Left ventricle myocardium superior (tissue), 1 donor: ENCODE results near the gene EGFLAM. TPM values are rescaled to one million over a fixed set of nuclear protein-coding genes. Genes with fewer than 3 reads are reported as not detected.

Source experiments
- ATAC-seq: fragments of 200-7000 bp; cut with Tn5 transposase; one replicate; pipeline ENCODE4 v1.9.1; 2020; ENCODE audit warnings: mild to moderate bottlenecking, moderate library complexity
- DNase-seq: peaks from one replicate; pipeline ENCODE4 v3.0.0-alpha.2; 2020
- intact Hi-C: fragments of 100-400 bp; cut with micrococcal nuclease; formaldehyde crosslinking; loops from one replicate; pipeline ENCODE4 v1.11.0; 2022
- total RNA-seq: library from RNA; stranded (reverse); fragmentation: NEBNext Ultra II Directional; extraction: Animal tissue kit (Norgen Biotek cat#: 25700); gene quantifications from one replicate; pipeline ENCODE4 v1.2.1, GENCODE V29; 2021
- donor health status: DM: no; HTN: yes; CAD: no; lungs with severe emphysema.

Gene EGFLAM
- total RNA-seq, 1 donor from 2014 or later: 7.7 TPM

DNA sequence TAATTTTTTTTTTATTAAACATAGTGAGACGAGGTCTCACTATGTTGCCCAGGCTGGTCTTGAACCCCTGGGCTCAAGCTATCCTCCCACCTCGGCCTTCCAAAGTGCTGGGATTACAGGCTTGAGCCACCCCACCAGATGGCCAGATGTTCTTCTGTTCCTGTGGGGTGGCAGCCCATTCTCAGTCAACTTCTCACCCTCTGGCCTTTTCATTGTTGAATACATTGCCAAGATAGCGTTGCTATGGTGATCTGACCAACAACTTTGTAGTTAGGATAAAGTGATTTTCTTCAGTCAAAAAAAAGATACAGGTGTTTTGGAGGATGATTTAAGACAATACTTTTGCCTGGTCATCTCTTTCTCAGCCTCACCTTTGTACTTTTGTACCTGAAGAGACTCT is 109.1 kb downstream of the EGFLAM start:
- DNase-seq (no peak), ATAC-seq (no peak)
- intact Hi-C loops: no loop called here

DNA sequence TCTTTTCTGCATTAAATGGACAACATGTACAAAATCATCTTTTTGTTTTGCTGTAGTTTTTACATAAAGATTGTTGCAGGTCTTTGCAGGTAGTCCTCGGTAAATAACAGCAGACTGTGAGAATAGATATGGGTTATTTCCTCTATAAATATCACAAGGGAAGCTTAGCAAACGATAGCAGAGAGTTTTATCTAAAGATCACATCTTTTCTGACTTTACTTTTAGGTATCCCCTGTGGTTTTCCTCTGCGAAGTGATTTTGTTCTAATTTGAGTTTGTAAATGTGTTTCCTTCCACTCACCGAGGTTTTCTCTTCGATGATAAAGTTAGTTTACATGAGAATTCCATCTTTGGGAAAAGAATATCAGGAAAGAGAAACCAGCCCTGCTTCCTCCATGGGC is 109.6 kb downstream of the EGFLAM start:
- intact Hi-C loops: no loop called here
- DNase-seq (no peak), ATAC-seq (no peak)

DNA sequence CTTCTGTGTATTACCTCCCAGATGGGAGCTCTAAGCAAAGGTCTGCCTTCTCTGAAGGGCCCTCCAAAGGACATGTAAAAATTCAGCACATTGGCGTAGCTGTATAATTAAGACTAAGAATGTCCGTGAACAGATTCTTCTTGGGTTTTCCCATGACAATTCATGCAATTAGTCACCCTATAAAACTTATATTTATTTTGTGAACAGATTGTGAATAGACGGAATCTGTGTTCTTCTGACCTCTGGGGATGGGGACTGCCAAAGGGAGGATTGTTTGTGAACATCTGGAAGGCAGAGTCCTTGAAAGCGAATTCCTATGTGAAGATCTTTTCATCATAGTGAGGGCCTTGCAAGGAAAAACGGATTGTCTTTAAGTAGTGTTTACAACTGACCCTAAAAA is 111.3 kb downstream of the EGFLAM start:
- ATAC-seq (peak; percentile 59), DNase-seq (no peak)
- intact Hi-C loops: no loop called here

DNA sequence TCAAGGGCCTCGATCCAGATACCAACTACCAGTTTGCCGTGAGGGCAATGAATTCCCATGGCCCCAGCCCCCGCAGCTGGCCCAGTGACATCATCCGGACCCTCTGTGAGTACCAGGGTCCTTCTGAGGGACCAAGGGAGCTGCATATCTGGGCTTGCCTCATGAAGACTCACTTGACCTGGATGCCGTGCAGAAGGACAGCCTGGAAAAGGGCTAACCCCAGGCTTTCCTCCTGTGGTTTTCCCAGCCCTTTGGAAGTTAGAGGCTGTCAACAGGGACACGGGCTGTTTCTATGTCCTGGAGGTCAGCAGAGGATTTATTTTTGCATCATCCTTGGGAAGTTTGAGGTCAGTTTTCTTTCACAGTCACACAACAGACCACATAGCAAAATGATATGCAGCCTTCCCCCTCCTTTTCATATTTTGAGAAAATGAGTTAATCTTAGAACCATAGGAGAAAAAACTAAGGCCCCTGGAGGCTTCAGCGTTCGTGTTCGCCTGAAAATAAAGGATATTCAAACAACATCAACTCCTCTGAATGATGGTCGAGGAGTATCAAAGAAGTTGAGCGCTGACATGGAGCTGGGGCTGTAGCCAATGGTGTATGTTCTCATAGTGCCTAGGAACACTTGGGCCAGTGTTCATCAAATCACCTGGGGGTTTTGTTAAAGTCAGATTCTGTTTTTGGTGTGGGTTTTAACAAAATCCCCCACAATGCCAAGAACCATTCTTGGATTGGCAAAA is 112.2 kb downstream of the EGFLAM start:
- DNase-seq: peak; percentile 35
- ATAC-seq: peak; percentile 87
- intact Hi-C loops: no loop called here

- ATAC-seq (no peak), DNase-seq (no peak)
- intact Hi-C loops: no loop called here
Measured at GRCh38 chr5:38371596-38371995, 113.2 kb downstream of the EGFLAM start.

GRCh38 chr5:38373743-38374142 is 115.4 kb downstream of the EGFLAM start:
- ATAC-seq: no peak
- no peak for DNase-seq
- intact Hi-C loops: no loop called here

DNA sequence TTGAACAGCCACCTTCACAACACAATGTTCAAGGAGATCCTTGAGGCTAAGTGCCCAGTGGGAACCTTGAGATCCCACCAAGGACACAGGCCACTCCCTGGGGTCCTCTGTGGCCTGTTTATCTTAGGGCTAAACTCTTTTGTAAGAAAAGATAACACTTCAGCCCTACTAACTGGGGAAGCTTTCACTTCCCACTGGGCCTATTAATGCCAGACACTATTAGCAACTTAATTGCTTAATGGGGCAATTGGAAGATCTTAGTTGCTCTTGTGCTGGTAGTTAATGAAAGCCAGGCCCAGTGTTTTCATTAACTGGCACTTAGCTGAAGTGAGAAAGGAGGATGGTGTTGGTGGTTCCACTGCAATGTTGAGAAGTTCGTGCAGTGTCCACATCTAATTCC is 117.1 kb downstream of the EGFLAM start:
- no peak for DNase-seq
- no peak for ATAC-seq
- intact Hi-C loops: no loop called here

DNA sequence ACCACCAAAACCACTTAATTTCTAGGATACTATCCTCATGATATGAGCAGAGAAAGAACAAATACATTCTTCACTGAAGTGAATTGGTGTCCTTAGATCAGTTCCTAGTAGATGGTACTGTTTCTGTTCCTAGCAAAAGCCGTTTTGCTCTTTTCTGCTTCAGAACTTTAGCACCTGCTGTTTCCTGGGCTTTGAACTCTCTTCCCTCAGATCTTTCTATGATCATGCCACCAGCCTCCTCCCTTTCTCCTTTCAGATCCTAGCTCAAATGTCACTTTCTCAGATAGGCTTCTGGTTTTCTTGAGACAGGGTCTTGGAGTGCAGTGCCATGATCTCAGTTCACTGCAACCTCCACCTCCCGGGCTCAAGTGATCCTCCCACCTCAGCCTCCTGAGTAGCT is 118.0 kb downstream of the EGFLAM start:
- intact Hi-C loops: no loop called here
- ATAC-seq: no peak
- DNase-seq: no peak

DNA sequence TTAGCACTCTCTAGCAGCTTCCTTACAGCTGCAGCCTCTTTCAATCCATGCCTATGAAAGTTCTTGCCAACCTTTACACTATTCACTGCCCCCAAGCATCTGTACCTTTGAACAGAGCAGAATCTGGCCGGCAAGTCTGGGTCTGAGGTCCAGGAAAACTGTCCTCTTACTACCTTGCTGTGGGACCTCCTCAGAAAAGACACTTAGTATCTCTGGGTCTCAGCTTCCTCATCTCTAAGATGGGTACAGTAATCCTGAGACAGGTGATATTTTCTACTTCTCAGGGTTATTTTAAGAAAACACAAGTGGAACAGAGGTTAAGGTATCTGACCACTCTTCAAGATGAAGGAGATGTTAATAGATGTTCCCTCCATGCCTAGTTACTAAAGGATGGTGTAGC is 120.2 kb downstream of the EGFLAM start:
- ATAC-seq: no peak
- intact Hi-C loops: no loop called here
- DNase-seq: no peak

DNA sequence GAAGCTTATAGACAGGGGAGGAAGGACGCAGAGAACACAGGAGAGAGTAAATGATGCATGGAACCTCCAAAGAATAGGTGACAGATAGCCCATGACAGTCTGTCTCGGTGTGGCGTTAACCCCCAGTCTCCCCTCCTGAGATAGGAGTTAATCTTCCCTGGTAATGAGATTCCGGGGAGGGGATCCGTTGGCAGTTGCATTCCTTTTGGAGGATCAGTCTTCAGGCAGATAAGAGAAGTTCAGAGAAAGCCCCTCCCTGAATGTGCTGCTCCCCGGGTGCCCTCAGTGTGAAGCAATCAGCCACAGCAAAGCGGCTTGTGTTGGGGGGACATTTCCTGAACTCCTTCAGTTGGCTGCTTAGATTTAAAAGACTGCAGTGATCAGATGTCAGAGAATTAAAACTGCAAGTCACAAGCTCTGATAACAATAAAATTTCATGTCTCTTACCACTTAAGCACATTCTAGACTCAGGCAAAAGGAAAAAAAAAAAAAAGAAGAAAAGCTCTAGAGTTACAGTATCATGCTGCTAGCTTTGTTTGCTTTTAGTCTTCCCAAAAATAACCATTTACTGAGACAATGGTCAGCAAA is 121.1 kb downstream of the EGFLAM start:
- ATAC-seq (no peak), DNase-seq (no peak)
- intact Hi-C loops: no loop called here

DNA sequence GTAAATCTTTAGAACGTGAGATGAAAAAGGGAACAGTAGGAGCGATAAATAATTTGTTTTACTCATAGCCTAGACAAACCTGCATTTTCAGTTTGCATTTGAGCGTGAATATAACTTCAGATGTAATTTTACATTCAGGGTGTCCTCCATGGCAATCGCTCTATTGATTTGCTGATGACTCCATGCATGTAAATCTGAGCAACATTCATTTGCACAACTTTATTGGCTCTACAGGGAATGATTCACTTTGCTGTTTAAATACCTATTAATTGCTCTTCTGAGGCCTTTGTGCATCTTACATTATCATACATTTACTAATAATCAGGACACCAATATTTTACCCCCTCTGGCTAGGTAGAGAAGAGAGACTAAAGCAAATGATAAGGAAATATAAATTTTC is 122.2 kb downstream of the EGFLAM start:
- ATAC-seq (no peak), DNase-seq (no peak)
- intact Hi-C loops: no loop called here

GRCh38 chr5:38381361-38381760 is 123.0 kb downstream of the EGFLAM start:
- ATAC-seq: no peak
- no peak for DNase-seq
- intact Hi-C loops: no loop called here

DNA sequence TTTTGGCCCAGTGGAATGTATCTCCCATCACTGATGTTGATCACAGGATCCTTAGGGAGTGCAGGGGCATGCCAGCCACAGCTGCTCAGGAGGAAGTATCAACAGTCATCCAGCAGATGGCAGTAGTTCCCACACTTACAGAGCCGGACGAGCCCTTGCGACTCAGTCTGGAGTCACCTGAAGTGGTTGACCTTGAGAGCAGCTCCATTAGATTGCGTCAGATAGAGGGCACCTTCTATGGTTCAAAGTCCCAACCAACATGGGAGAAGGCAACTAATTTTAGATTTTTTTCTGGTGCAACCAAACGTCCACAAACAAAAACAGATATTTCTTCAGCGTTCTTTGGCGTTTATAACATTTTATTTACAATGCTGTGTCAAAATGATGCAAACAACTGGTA is 124.5 kb downstream of the EGFLAM start:
- intact Hi-C loops: no loop called here
- DNase-seq (peak; percentile 51), ATAC-seq (peak; percentile 92)

GRCh38 chr5:38383701-38384100 is 125.3 kb downstream of the EGFLAM start:
- intact Hi-C loops: no loop called here
- ATAC-seq (no peak), DNase-seq (no peak)

DNA sequence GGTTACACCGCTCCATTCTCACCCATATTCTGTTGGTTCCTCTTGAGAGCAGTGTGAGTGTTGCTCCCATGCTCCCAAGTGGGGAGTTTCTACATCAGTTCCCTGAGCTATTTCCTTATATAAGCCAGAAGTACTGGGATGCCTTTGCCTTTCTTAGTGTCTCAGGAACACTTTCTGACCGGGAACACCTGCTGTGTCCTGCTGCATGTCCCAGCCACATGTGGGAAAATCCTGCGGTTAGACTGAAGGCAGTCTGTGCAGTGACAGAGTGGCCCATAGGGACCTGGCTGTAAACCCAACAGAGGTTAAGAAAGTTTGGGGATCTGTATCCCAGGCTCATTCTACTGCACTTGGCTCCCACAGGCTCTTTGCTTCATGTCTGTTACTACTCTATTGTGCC is 126.0 kb downstream of the EGFLAM start:
- ATAC-seq: no peak
- DNase-seq: no peak
- intact Hi-C loops: no loop called here

DNA sequence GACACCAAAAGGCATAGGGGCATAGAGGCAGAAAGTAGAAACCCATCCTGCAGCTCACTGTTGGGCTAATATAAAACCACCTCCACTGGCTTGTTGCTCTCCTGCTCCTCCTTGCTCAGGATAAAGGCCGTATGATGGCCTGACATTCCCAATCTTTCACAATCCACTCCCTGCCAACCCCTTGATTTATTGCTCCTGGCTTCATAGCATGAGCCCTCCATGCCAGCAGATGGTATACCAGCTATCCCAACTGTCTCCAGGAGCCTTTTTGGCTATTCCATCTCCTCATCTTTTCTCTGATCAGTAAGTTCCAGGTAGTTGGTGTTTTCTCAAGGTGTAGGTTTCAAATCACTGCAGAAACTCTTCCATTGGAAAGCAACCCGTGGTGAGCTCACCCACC is 128.8 kb downstream of the EGFLAM start:
- no peak for ATAC-seq
- intact Hi-C loops: no loop called here

GRCh38 chr5:38393636-38394035 is 135.3 kb downstream of the EGFLAM start:
- DNase-seq (no peak), ATAC-seq (no peak)
- intact Hi-C loops: no loop called here

More for the DNA sequence above, 128.8 kb downstream of the EGFLAM start:
- no peak for DNase-seq

DNA sequence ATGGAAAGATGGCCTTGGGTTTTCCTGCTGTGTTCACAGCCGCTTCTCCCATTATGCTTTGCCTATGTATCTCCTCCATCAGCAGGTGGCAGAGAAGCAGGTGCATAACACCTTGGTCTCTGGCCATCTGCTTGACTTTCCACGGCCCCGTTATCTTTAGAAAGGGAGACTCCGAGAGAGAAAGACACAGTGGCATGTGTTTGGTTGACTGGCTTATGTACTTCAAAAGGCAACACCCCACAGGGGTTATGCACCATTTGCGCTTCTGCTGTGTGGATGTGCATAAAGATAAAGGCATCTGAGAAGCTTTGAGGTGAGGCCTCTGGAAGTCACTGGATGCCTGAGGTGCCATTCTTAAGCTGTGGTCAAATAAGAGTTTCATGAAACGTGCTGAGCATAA is 138.4 kb downstream of the EGFLAM start:
- intact Hi-C loops: no loop called here
- no peak for ATAC-seq

GRCh38 chr5:38400365-38400764 is 142.0 kb downstream of the EGFLAM start:
- intact Hi-C loops: no loop called here
- ATAC-seq: no peak
- DNase-seq: no peak

More for the DNA sequence above, 138.4 kb downstream of the EGFLAM start:
- no peak for DNase-seq

- intact Hi-C loops: no loop called here
- DNase-seq: no peak
- no peak for ATAC-seq
Measured at GRCh38 chr5:38401145-38401544, 142.8 kb downstream of the EGFLAM start.

DNA sequence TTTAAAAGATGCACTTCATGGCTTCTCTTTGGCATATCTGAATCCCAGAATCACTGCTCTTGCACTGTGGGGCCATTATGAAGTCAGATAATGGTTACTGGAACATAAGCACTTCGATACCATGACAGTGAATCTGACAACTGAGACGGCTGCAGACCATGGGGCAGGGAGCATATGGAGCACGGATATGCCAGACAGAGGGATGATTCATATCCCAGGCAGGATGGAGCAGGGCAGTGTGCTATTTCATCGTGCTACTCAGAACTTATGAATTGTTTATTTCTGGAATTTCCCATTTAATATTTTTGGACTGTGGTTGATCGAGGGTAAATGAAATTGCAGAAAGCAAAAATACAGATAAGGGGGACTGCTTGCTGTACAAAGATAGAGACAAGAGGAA is 145.0 kb downstream of the EGFLAM start:
- intact Hi-C loops: no loop called here
- no peak for ATAC-seq
- no peak for DNase-seq
